OCI-LY1 (cell line): Measurements from ENCODE around the gene PRSS50.

Experiments used
- H2AFZ ChIP-seq: fragments of 200-600 bp; sonication (generic), shearing (Covaris generic); 2 replicates; pipeline ENCODE4 v1.6.0; 2014; ENCODE audit warnings: antibody characterized with exemption, mild to moderate bottlenecking, low read length
- H3F3A ChIP-seq: fragments of 200-600 bp; sonication (generic), shearing (Covaris generic); 2 replicates; pipeline ENCODE4 v1.6.0; 2014; ENCODE audit warnings: mild to moderate bottlenecking, antibody characterized with exemption, low read length, moderate library complexity; ENCODE audit not compliant: insufficient read depth
- H3K27ac ChIP-seq: fragments of 200-600 bp; sonication (generic); 2 replicates; pipeline ENCODE4 v1.5.1; 2014; ENCODE audit warnings: low read length, mixed run types, mild to moderate bottlenecking, low read depth; ENCODE audit not compliant: poor library complexity, severe bottlenecking
- H3K27me3 ChIP-seq: fragments of 200-600 bp; sonication (generic); 2 replicates; pipeline ENCODE4 v1.6.0; 2014; ENCODE audit warnings: antibody characterized with exemption, mild to moderate bottlenecking, low read length, moderate library complexity; ENCODE audit not compliant: insufficient read depth
- H3K36me3 ChIP-seq: fragments of 200-600 bp; sonication (generic); 2 replicates; pipeline ENCODE4 v1.6.1; 2014; ENCODE audit warnings: mild to moderate bottlenecking, antibody characterized with exemption, low read length, moderate library complexity, mixed read lengths; ENCODE audit not compliant: insufficient read depth
- H3K4me1 ChIP-seq: fragments of 200-600 bp; sonication (generic); 2 replicates; pipeline ENCODE4 v1.5.1; 2014; ENCODE audit warnings: mild to moderate bottlenecking, low read length, moderate library complexity; ENCODE audit not compliant: insufficient read depth, severe bottlenecking
- H3K4me2 ChIP-seq: fragments of 200-600 bp; sonication (generic), shearing (Covaris generic); 2 replicates; pipeline ENCODE4 v1.6.1; 2014; ENCODE audit warnings: low read length
- H3K4me3 ChIP-seq: fragments of 200-600 bp; sonication (generic); 2 replicates; pipeline ENCODE4 v1.5.1; 2014; ENCODE audit warnings: low read length, low read depth, mild to moderate bottlenecking, mixed read lengths; ENCODE audit not compliant: poor library complexity, severe bottlenecking
- H3K79me2 ChIP-seq: fragments of 200-600 bp; shearing (Covaris generic); 2 replicates; pipeline ENCODE4 v1.6.1; 2016; ENCODE audit warnings: mixed run types, low read length, mixed read lengths; ENCODE audit not compliant: insufficient read depth
- H3K9ac ChIP-seq: fragments of 200-600 bp; sonication (generic), shearing (Covaris generic); 2 replicates; pipeline ENCODE4 v1.6.1; 2014; ENCODE audit warnings: mild to moderate bottlenecking, low read length, mixed read lengths
- H3K9me2 ChIP-seq: fragments of 200-600 bp; sonication (generic), shearing (Covaris generic); 2 replicates; pipeline ENCODE4 v1.6.1; 2014; ENCODE audit warnings: low read depth, mild to moderate bottlenecking, low read length, mixed read lengths
- H3K9me3 ChIP-seq: fragments of 200-600 bp; shearing (Covaris generic); 2 replicates; pipeline ENCODE4 v1.6.1; 2014; ENCODE audit warnings: low read length, mixed read lengths
- H4K20me1 ChIP-seq: fragments of 200-600 bp; sonication (generic), shearing (Covaris generic); 2 replicates; pipeline ENCODE4 v1.6.0; 2016; ENCODE audit warnings: mild to moderate bottlenecking, low read length; ENCODE audit not compliant: insufficient read depth
- EZH2 ChIP-seq: fragments of 200-600 bp; sonication (generic), shearing (Covaris generic); IDR thresholded peaks from 2 replicates; pipeline ENCODE4 v1.8.0; 2017; ENCODE audit warnings: borderline replicate concordance, mixed run types, mild to moderate bottlenecking, antibody characterized with exemption, low read length, moderate library complexity, mixed read lengths
- TF ChIP-seq, protein P1 (sequence below): fragments of 200-600 bp; sonication (generic), shearing (Covaris generic); IDR thresholded peaks from 2 replicates; pipeline ENCODE4 v1.5.1; 2017; ENCODE audit warnings: mild to moderate bottlenecking, antibody characterized with exemption, low read length, moderate library complexity, mixed read lengths

The PRSS50 gene

DNA sequence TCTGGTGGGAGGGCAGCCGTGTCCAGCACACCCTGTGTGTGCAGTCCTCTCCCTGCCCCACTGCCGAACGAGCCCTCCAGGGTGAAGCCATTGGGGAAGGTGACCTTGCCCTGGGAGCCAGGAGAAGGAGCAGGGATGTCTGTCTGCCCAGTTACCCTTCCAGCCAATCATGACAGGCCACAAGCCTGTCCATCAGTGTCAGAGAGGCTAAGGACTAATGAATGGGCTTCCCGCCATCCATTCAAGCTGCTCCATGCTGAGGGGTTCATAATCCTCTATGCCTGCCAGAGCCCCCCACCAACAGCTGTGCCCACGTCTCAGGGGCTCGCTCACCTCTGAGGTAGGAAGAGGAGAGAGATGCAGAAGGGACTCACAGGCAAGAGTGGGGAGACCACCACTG is 39.4 kb downstream of the PRSS50 start:
- H3K9me2 ChIP-seq: no peaks in the 10 kb centered on the region
- H3F3A ChIP-seq: no peaks in the 10 kb centered on the region
- 0 out of 2 replicates have a peak, but pooled peaks cover 5% of the 10 kb centered on the region for H3K27me3 ChIP-seq
- no peak for TF ChIP-seq EZH2
- TF ChIP-seq, protein P1, sequence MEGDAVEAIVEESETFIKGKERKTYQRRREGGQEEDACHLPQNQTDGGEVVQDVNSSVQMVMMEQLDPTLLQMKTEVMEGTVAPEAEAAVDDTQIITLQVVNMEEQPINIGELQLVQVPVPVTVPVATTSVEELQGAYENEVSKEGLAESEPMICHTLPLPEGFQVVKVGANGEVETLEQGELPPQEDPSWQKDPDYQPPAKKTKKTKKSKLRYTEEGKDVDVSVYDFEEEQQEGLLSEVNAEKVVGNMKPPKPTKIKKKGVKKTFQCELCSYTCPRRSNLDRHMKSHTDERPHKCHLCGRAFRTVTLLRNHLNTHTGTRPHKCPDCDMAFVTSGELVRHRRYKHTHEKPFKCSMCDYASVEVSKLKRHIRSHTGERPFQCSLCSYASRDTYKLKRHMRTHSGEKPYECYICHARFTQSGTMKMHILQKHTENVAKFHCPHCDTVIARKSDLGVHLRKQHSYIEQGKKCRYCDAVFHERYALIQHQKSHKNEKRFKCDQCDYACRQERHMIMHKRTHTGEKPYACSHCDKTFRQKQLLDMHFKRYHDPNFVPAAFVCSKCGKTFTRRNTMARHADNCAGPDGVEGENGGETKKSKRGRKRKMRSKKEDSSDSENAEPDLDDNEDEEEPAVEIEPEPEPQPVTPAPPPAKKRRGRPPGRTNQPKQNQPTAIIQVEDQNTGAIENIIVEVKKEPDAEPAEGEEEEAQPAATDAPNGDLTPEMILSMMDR: no peak
- H3K4me1 ChIP-seq: no peaks in the 10 kb centered on the region
- no peaks in the 10 kb centered on the region for H3K36me3 ChIP-seq
- H3K4me3 ChIP-seq: no peak overlapping the region
- H3K79me2 ChIP-seq: no peaks in the 10 kb centered on the region
- H3K9me3 ChIP-seq: no peaks in the 10 kb centered on the region
- H3K9ac ChIP-seq: no peak overlapping the region
- no peaks in the 10 kb centered on the region for H4K20me1 ChIP-seq
- H3K4me2 ChIP-seq: no peak overlapping the region
- no peak overlapping the region for H3K27ac ChIP-seq
- H2AFZ ChIP-seq: no peak overlapping the region

DNA sequence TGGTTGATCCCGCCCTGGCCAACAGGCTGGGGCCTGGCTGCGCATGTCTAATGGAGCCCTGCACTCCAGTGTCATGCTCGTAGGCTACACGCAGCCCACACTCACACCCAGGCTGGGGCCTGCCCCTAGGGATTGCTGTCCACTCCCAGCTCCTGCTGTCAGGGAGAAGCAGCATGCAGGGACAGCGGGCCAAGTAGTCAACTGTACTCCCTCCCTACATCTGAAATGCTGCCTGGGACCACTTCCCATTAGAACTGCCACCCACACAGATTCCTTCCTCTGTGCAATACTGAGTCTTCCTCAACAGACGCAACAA is 40.3 kb downstream of the PRSS50 start:
- no peaks in the 10 kb centered on the region for H4K20me1 ChIP-seq
- H2AFZ ChIP-seq: no peak overlapping the region
- no peak overlapping the region for H3K9ac ChIP-seq
- H3K36me3 ChIP-seq: no peaks in the 10 kb centered on the region
- TF ChIP-seq, protein P1: no peak
- TF ChIP-seq EZH2: no peak
- no peak overlapping the region for H3K27ac ChIP-seq
- H3K4me2 ChIP-seq: no peak overlapping the region
- H3K27me3 ChIP-seq: 0 out of 2 replicates have a peak, but pooled peaks cover 5% of the 10 kb centered on the region
- H3K79me2 ChIP-seq: no peaks in the 10 kb centered on the region
- no peaks in the 10 kb centered on the region for H3K9me3 ChIP-seq
- H3K9me2 ChIP-seq: no peaks in the 10 kb centered on the region
- no peak overlapping the region for H3K4me3 ChIP-seq
- H3F3A ChIP-seq: no peaks in the 10 kb centered on the region
- no peaks in the 10 kb centered on the region for H3K4me1 ChIP-seq

DNA sequence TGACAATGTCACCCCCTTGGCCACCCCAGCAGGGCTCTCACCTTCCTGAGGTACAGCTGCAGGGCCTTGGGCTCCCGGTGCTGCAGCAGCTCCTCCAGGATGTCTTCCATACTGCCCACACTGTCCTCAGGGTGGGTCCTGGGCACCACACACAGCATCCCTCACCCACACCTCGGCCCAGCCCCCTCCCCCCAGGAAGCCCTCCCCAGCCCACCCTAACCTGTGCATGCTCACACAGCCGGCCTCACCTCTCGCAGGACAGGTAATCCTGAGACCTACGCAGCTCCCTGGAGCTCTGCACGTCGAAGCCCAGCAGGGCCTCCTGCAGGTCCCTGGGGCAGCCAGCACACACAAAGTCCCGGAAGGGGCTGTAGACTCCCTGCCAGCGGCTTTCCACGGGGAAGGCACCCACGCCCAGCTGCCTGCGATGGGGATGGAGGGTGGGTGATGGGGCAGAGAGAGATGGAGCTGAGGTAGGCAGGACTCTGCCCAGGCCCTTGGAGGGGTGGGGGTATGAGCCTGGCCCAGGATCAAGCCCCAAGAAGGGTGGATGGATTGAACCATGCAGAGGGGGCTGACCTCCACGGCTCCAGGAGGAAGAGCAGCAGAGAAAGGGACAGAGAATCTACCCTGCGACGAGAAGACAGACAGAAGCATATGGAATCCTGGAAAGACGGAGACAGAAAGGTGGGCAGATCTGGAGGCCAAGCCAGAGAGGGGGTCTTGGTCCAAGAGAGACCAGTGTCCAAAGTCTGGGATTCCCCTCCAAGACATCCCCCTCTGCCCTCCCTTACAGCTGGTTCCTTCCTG is 40.9 kb downstream of the PRSS50 start:
- no peaks in the 10 kb centered on the region for H4K20me1 ChIP-seq
- no peak overlapping the region for H3K27ac ChIP-seq
- no peaks in the 10 kb centered on the region for H3K36me3 ChIP-seq
- H3K4me2 ChIP-seq: no peak overlapping the region
- TF ChIP-seq EZH2: no peak
- TF ChIP-seq, protein P1: no peak
- no peak overlapping the region for H2AFZ ChIP-seq
- H3K27me3 ChIP-seq: 0 out of 2 replicates have a peak, but pooled peaks cover 5% of the 10 kb centered on the region
- no peak overlapping the region for H3K9ac ChIP-seq
- H3F3A ChIP-seq: no peaks in the 10 kb centered on the region
- H3K9me2 ChIP-seq: no peaks in the 10 kb centered on the region
- no peak overlapping the region for H3K4me3 ChIP-seq
- no peaks in the 10 kb centered on the region for H3K9me3 ChIP-seq
- no peaks in the 10 kb centered on the region for H3K79me2 ChIP-seq
- H3K4me1 ChIP-seq: no peaks in the 10 kb centered on the region
